NB4 (cell line): Measurements from ENCODE around the gene GSS.

ENCODE experiments used
- MYC ChIP-seq: IDR thresholded peaks from 2 replicates; pipeline ENCODE4 v1.6.1; 2011; ENCODE audit warnings: low read depth, low read length
- POLR2A ChIP-seq: IDR thresholded peaks from 2 replicates; pipeline ENCODE4 v1.6.1; 2011; ENCODE audit warnings: mild to moderate bottlenecking; ENCODE audit not compliant: insufficient read length; ENCODE audit errors: extremely low read depth
- TF ChIP-seq, protein P1 (sequence below): IDR thresholded peaks from one replicate; pipeline ENCODE4 v1.5.1; 2012; ENCODE audit warnings: low read depth, low read length
- TF ChIP-seq, protein P2 (sequence below): IDR thresholded peaks from 2 replicates; pipeline ENCODE4 v1.6.1; 2011; ENCODE audit warnings: low read depth, low read length

DNA sequence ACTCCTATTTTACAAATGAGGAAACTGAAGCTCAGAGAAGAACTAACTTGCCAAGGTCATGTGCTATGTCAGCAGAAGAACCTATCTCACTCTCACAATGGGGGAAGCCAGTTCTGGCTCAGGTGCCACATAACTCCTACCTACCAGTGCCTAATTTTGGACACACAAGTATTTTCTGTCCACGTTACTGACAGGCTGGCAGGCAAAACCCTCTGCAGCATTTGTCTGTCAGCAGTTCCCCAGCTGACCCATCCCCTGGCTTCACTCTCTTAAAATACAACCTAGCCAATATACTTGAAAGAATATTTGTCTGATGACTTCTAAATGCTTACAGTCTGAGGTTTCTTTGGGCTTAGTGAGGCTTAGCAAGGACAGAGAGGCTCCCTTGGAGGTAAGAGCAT, 15.5 kb downstream of the GSS start:
- TF ChIP-seq, protein P1, sequence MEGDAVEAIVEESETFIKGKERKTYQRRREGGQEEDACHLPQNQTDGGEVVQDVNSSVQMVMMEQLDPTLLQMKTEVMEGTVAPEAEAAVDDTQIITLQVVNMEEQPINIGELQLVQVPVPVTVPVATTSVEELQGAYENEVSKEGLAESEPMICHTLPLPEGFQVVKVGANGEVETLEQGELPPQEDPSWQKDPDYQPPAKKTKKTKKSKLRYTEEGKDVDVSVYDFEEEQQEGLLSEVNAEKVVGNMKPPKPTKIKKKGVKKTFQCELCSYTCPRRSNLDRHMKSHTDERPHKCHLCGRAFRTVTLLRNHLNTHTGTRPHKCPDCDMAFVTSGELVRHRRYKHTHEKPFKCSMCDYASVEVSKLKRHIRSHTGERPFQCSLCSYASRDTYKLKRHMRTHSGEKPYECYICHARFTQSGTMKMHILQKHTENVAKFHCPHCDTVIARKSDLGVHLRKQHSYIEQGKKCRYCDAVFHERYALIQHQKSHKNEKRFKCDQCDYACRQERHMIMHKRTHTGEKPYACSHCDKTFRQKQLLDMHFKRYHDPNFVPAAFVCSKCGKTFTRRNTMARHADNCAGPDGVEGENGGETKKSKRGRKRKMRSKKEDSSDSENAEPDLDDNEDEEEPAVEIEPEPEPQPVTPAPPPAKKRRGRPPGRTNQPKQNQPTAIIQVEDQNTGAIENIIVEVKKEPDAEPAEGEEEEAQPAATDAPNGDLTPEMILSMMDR: no peak
- TF ChIP-seq POLR2A: no peak
- TF ChIP-seq, protein P2, sequence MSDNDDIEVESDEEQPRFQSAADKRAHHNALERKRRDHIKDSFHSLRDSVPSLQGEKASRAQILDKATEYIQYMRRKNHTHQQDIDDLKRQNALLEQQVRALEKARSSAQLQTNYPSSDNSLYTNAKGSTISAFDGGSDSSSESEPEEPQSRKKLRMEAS: no peak
- TF ChIP-seq MYC: no peak
